RWPE1 (cell line): ENCODE data around the gene COPB1.

Experiments
- CTCF ChIA-PET: fragments of 350-600 bp; sonication (Branson Sonifier 250); formaldehyde crosslinking; extraction: SDS; loops from one replicate; lab custom pipeline; 2021; lab: Yijun Ruan, JAX
- POLR2A ChIA-PET: fragments of 400-600 bp; formaldehyde crosslinking; extraction: SDS; loops from one replicate; lab custom pipeline; 2020; ENCODE audit warnings: antibody characterized with exemption; ENCODE audit not compliant: low non-redundant PET; lab: Yijun Ruan, JAX
- DNase-seq: peaks from one replicate; pipeline ENCODE4 v3.0.0; 2012; ENCODE audit warnings: low spot score
- H3K27ac ChIP-seq: fragments of 450-650 bp; 2 replicates; pipeline ENCODE4 v1.5.1; 2017
- TF ChIP-seq, protein P1 (sequence below): fragments of 450-650 bp; conservative IDR thresholded peaks from 2 replicates; pipeline ENCODE4 v1.5.1; 2017; ENCODE audit warnings: low read depth, mild to moderate bottlenecking

COPB1 gene

DNA sequence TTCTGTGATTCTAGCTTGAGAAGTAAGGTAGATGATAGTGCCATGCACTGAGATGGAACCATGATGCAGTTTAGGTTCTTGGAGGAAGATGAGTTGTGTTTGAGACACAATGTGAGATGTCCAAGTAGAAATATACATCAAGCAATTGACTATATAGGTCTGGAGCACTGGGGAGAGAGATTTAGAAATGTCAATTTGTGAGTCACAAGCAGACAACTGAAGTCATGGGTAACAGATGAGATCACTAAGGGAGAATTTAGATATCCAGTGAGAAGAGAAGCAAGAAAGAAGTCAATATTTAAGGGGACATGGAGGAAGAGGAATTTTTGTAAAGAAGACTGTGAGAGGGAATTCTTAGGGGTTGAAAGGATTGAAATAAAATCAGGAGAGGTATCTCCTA, 75.5 kb downstream of the COPB1 start:
- H3K27ac ChIP-seq: no peak overlapping the region
- DNase-seq: no peak
- CTCF ChIA-PET: no interaction called here
- TF ChIP-seq, protein P1, sequence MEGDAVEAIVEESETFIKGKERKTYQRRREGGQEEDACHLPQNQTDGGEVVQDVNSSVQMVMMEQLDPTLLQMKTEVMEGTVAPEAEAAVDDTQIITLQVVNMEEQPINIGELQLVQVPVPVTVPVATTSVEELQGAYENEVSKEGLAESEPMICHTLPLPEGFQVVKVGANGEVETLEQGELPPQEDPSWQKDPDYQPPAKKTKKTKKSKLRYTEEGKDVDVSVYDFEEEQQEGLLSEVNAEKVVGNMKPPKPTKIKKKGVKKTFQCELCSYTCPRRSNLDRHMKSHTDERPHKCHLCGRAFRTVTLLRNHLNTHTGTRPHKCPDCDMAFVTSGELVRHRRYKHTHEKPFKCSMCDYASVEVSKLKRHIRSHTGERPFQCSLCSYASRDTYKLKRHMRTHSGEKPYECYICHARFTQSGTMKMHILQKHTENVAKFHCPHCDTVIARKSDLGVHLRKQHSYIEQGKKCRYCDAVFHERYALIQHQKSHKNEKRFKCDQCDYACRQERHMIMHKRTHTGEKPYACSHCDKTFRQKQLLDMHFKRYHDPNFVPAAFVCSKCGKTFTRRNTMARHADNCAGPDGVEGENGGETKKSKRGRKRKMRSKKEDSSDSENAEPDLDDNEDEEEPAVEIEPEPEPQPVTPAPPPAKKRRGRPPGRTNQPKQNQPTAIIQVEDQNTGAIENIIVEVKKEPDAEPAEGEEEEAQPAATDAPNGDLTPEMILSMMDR: no peak
- POLR2A ChIA-PET: no interaction called here

DNA sequence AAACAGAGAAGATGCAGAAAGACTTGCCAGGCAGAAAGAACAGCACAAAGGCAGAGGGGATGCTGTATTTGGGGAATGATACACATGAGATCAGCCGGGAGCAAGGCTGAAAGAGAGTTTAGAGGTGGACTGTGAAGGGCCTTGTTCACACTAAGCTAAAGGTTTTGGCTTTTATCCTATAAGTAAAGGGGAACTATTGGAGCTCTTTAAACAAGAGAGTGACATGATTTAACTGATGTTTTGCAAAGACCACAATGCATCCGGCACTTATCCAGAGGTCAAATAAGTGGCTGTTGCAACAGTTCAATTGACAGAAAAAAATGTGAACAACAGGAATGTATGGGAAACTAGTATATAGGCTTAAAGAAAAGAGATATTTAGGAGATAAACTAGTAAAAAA, 76.0 kb downstream of the COPB1 start:
- no peak overlapping the region for H3K27ac ChIP-seq
- DNase-seq: no peak
- CTCF ChIA-PET: no interaction called here
- TF ChIP-seq, protein P1: no peak
- POLR2A ChIA-PET: no interaction called here

DNA sequence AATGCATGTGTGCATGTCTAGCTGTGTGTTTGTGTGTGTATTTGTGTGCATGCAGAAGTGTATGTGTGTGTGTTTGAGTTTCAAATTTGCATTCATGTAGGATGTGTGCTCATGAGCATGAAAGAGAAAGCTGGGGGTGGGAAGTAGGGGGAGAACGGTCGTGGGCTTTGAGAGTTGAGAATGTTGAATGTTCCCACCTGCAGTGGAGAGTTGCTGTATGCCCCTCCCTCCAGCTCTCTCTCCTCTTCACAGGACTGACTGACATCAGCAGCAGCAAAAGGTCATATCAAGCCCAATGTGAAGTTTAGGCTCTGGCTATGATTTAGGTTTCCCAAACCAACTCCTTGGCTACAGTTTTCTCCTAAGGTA, 76.8 kb downstream of the COPB1 start:
- POLR2A ChIA-PET: interaction anchor here (0.6 kb wide), 2 partner anchors 40 to 64 kb away, joined by 3 to 4 read pairs; no protein-coding TSS in a partner anchor
- CTCF ChIA-PET: interaction anchor here (0.6 kb wide), 1 partner anchor 33 kb away, joined by 4 read pairs; no protein-coding TSS in a partner anchor
- no peak for DNase-seq
- peak overlapping the region; percentile 86 for H3K27ac ChIP-seq
- TF ChIP-seq, protein P1: no peak

DNA sequence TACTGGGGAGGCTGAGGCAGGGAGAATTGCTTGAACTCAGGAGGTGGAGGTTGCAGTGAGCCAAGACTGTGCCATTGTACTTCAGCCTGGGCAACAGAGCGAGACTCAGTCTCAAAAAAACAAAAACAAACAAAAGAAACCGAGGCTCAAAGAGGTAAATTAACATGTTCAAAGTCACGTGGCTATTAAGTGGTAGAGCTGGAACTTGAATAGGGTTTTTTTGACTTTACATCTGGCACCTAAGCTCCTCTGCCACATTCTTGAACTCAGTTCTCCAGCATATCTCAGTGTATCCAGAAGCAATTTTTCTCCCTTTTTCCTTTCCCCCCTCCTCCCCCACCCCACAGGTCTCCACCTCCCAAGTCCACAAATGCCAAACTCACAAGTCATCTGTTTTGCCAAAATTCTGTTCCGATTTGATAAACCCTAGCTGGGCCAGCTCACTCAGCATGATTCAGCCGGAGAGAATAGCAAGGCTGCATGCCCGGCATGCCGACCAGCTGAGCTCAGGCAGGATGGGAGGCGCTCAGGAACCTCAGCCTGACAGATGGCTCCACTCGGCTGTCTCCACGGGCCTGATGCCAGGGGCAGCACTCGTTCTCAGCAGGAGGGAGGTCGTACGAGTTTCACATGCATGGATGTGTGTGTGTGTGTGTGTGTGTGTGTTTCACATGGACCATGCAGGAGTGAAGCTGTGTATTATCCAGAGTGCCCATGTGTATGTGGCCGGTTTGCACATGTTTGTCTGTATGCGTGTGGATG, 77.4 kb downstream of the COPB1 start:
- H3K27ac ChIP-seq: peak overlapping the region; percentile 86
- CTCF ChIA-PET: interaction anchor here (0.6 to 1.5 kb wide), 3 partner anchors 33 to 122 kb away, joined by 3 to 4 read pairs (median 3); no protein-coding TSS in a partner anchor
- POLR2A ChIA-PET: interaction anchor here (0.6 kb wide), 2 partner anchors 40 to 64 kb away, joined by 3 to 4 read pairs; no protein-coding TSS in a partner anchor
- peak; percentile 95 for DNase-seq
- TF ChIP-seq, protein P1: no peak

DNA sequence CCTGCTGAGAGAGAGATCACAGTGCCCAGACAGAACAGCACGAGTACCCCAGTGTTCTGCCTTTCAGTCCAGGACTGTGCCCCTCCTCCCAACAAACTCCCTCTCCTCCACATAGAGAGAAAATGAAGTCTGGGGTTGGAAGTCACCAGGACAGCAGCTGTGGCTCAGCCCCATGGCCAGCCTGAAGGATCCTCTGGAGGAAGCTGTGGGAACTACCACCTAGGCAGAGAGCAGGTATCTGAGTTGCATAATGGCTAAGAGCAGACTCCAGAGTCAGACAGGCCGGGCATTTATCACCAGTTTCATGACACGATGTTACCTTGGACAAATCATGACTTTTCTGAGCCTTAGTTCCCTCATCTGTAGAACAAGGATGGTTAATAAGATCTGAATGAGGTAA, 79.4 kb downstream of the COPB1 start:
- H3K27ac ChIP-seq: no peak overlapping the region
- TF ChIP-seq, protein P1: no peak
- no peak for DNase-seq
- CTCF ChIA-PET: interaction anchor here (0.5 to 0.6 kb wide), 3 partner anchors 25 to 738 kb away, joined by 3 read pairs; no protein-coding TSS in a partner anchor
- POLR2A ChIA-PET: no interaction called here

- ChIA-PET POLR2A (no interaction called here), CTCF (interaction anchor here (0.6 to 2.1 kb wide), 6 partner anchors 36 to 118 kb away, joined by 3 to 19 read pairs (median 3); no protein-coding TSS in a partner anchor)
- no peak overlapping the region for H3K27ac ChIP-seq
- TF ChIP-seq, protein P1: no peak; the same call in 1 of the 2 replicates
- peak; percentile 51 for DNase-seq
These were observed 80.7 kb downstream of the COPB1 start for GRCh38 chr11:14418801-14419417.
